Measurements from ENCODE around the gene YWHAH.

GRCh38 chr22:32000181-32000580 lies 55.8 kb downstream of the YWHAH start:
- TF ChIP-seq POLR2A (IDR thresholded peaks at IDR 0.05; ENCODE audit: low read length) (no peak), RAD21 (conservative IDR thresholded peaks at IDR 0.05 in 1 of 2, IDR thresholded peaks at IDR 0.05 in 1 of 2) (no peak), USF2 (IDR thresholded peaks at IDR 0.05) (no peak), CEBPB (IDR thresholded peaks at IDR 0.05) (no peak), FOSL2 (IDR thresholded peaks at IDR 0.05) (no peak), FOSL2 (CRISPR knock-in tag; IDR thresholded peaks at IDR 0.05) (no peak), CBX8 (IDR thresholded peaks at IDR 0.05) (no peak), JUN (IDR thresholded peaks at IDR 0.05) (no peak), EP300 (IDR thresholded peaks at IDR 0.05) (no peak), PBX3 (IDR thresholded peaks at IDR 0.05) (no peak), KDM5A (IDR thresholded peaks at IDR 0.05) (no peak), SMC3 (IDR thresholded peaks at IDR 0.05) (no peak), NR3C1 (IDR thresholded peaks at IDR 0.05) (no peak)
- TF ChIP-seq, protein P1, sequence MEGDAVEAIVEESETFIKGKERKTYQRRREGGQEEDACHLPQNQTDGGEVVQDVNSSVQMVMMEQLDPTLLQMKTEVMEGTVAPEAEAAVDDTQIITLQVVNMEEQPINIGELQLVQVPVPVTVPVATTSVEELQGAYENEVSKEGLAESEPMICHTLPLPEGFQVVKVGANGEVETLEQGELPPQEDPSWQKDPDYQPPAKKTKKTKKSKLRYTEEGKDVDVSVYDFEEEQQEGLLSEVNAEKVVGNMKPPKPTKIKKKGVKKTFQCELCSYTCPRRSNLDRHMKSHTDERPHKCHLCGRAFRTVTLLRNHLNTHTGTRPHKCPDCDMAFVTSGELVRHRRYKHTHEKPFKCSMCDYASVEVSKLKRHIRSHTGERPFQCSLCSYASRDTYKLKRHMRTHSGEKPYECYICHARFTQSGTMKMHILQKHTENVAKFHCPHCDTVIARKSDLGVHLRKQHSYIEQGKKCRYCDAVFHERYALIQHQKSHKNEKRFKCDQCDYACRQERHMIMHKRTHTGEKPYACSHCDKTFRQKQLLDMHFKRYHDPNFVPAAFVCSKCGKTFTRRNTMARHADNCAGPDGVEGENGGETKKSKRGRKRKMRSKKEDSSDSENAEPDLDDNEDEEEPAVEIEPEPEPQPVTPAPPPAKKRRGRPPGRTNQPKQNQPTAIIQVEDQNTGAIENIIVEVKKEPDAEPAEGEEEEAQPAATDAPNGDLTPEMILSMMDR (IDR thresholded peaks at IDR 0.05) = no peak
- TF ChIP-seq, protein P2, sequence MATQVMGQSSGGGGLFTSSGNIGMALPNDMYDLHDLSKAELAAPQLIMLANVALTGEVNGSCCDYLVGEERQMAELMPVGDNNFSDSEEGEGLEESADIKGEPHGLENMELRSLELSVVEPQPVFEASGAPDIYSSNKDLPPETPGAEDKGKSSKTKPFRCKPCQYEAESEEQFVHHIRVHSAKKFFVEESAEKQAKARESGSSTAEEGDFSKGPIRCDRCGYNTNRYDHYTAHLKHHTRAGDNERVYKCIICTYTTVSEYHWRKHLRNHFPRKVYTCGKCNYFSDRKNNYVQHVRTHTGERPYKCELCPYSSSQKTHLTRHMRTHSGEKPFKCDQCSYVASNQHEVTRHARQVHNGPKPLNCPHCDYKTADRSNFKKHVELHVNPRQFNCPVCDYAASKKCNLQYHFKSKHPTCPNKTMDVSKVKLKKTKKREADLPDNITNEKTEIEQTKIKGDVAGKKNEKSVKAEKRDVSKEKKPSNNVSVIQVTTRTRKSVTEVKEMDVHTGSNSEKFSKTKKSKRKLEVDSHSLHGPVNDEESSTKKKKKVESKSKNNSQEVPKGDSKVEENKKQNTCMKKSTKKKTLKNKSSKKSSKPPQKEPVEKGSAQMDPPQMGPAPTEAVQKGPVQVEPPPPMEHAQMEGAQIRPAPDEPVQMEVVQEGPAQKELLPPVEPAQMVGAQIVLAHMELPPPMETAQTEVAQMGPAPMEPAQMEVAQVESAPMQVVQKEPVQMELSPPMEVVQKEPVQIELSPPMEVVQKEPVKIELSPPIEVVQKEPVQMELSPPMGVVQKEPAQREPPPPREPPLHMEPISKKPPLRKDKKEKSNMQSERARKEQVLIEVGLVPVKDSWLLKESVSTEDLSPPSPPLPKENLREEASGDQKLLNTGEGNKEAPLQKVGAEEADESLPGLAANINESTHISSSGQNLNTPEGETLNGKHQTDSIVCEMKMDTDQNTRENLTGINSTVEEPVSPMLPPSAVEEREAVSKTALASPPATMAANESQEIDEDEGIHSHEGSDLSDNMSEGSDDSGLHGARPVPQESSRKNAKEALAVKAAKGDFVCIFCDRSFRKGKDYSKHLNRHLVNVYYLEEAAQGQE (IDR thresholded peaks at IDR 0.05) = no peak

Data from A549 (cell line).